ENCODE results near the gene KCP.

Gene KCP

DNA sequence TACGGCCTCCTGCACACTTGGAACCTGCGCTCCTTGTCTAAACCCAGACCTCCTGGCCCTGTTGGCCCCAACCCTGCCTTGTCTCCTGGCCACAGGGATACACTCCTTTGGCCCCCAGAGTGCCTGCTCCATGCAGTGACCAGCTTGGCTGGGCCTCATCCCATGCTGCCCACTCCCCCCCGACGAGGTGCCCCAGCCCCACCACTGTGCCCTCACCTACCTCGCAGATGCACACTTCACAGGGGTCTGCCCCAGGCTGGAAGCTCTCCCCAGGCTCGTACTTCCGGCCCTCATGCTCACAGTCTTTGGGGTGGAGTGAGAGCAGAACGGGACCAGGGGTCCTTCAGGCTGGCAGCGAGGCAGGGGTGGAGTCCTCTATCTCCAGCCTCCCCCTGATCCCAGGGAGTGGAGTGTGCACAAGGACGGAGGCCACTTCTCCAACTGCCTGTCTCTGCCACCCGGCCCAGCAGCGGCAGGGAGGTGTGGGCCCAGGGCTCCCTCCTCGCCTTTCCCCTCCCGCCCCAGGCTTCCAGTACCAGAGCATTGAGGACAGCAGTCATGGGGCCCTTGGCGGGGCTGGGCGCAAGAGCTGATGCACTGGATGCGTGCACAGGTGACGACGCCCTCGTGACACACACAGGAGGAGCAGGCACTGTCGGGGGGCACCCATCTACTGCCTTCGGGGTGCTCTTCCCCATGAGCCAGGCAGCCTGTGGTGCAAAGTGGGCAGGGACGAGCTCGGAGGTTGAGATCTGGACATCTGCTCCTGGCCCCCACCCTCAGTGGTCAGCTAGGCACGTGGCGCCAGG lies 25.7 kb downstream of the KCP start:
- no peak for TF ChIP-seq ZNF274 (IDR thresholded peaks at IDR 0.05; ENCODE audit: low read depth, low read length)

DNA sequence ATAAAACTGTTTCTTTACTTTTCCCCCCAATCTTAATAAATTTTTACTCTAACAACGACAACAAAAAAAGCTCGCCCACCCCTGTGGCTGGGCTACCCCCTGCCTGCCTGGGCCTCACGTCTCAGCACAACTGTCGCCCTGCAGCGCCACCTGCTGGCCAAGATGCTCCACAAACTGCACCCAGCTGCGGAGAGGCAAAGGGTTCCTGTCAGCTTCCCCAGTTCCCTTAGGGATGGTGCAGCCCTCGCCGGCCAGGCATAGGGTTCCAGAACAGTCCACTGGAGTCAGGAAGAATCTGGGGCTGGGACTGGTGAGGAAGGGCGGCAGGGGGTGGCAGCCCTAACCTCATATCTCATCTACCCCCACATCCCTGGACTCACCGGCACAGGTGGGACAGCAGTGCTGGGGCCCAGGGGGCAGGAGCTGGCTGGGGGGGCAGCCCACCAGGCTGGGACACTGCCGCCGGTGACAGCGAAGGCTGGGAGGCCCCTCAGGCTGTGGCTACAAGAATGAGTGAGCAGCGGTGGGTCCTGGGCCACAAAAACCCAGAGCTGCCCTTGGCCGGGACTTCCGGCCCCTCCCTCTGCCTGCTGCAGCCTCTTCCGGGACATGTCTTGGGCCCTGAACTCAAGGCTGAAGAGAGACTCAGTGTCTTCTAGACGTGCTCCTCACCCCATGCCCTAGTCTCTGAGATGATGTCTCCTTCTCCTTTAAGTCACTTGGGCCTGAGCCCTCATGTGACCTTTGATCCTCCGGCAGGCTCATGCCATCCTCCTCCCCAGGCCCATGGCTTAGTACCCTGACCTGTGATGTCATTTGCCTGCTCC lies 26.7 kb downstream of the KCP start:
- no peak overlapping the region for H3K4me3 ChIP-seq (ENCODE audit: low read length)
- no peak for TF ChIP-seq ZNF274 (IDR thresholded peaks at IDR 0.05; ENCODE audit: low read depth, low read length)

More for the DNA sequence above, 25.7 kb downstream of the KCP start:
- H3K4me3 ChIP-seq (ENCODE audit: low read length): no peak overlapping the region

DNA sequence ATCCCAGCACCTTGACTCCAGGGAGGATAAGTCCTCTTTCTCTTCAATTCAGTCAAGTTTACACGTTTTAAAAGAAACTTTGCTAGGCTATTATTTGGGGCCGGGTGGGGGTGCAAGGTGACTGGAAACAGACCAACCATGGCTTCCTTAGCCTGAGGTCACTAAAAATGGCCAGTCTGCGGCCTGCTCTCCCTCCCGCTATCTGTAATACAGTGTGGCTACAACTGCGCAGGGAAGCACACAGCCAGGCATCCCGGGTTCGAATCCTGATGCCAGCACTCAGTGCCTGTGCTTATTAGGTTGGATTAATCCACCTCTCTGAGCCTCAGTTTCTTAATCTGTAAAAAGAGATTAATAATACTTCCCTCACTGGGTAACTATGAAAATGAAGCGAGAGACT lies 28.4 kb downstream of the KCP start:
- H3K4me3 ChIP-seq (ENCODE audit: low read length): no peak overlapping the region
- no peak for TF ChIP-seq ZNF274 (IDR thresholded peaks at IDR 0.05; ENCODE audit: low read depth, low read length)

DNA sequence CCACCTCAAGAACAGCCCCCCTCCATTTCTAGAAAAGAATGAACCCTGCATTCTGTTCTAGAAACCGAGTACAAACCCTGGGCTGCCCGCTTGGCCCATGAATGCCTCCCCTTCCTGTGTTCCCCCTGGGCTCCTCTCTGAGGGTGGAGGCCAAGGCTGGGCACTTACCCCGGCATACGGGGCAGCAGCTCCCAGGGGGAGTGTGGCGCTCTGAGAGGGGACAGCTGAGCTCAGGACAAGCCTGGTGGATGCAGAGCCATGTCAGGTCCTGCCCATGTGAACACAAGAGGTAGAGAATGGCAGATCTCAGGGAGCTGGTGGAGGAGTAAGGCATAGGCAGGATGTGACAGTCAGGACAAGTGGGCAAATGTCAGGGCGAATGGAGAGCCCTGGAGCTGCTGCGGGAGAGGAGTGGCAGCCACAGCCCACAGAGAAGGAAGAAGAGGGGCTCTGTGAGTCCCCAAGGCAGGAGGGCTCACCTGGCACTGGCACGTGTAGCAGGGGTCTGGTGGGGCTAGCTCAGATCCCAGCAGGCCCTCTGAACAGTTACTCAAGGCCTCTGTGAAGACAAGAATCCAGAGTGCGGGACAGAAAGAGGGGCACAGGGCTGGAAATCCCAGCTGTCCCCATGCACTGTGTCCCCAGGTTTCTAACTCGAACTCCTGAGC lies 28.9 kb downstream of the KCP start:
- TF ChIP-seq ZNF274 (IDR thresholded peaks at IDR 0.05; ENCODE audit: low read depth, low read length): no peak
- H3K4me3 ChIP-seq (ENCODE audit: low read length): no peak overlapping the region

DNA sequence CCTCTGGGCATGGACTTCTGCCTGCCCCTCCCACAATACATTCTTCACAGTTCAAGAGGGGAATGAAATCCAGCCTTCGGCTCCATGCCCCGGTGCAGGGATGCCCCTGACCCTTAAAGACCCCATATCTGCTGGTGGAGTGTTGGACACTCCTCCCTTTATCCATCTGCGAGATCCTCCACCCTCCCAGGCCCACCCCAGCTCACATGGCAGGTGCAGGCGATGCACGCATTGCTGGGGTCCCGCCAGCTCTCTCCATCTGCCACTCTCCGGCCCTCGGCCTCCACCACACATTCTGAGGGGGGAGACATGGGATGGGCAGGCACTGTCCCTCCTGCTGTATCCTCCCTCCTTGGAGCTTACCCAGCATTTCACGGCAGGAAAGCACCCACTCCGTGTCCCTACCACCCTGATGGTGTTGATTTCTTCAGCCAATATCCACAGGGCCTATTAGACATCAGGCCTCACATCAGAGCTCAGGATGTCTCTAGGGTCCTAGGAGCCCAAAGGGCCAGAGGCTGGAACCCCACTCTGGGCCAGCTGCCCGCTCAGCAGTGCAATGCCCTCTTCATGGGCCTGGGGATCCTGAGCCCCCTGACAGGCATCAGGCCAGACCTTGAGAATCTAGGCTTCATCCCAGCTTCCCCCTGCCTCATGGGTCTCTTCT lies 29.6 kb downstream of the KCP start:
- no peak for TF ChIP-seq ZNF274 (IDR thresholded peaks at IDR 0.05; ENCODE audit: low read depth, low read length)
- no peak overlapping the region for H3K4me3 ChIP-seq (ENCODE audit: low read length)

DNA sequence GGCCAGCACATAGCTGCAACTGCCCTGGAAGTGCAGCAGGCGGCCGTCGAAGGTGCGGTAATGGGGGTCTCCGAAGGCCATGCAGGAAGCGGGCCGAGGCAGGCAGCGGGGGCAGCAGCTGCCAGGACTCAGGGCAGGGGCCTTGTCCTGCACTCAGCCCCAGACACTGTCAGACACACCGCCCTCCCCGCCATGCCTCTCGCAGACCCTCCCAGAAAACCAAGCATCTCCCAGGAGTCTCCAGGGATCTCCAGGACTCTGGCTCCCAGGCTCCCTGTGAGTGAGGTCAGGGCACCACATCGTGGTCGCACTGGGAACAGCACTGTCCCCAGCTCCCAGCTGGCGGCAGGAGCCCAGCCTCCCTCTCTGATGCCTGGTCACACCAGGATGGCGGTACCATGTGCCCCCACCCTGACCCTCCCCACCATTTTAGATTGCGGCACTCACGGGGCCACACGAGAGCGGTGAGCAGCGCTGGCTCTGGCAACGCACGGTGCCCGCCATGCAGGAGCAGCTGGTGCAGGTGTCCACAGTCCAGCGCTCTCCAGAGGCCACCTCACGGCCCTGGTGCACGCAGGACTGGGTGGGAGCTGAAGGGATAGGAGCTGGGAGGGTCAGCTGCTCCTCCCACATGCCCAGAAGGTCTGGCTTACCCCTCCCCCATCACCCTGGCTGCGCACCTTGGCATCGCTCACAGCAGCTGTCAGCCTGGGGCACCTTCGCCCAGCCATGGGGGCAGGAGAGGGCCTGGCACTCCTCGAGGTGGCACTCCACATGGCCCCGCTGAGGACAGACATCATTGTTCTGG lies 30.4 kb downstream of the KCP start:
- TF ChIP-seq ZNF274 (IDR thresholded peaks at IDR 0.05; ENCODE audit: low read depth, low read length): no peak
- H3K4me3 ChIP-seq (ENCODE audit: low read length): no peak overlapping the region

DNA sequence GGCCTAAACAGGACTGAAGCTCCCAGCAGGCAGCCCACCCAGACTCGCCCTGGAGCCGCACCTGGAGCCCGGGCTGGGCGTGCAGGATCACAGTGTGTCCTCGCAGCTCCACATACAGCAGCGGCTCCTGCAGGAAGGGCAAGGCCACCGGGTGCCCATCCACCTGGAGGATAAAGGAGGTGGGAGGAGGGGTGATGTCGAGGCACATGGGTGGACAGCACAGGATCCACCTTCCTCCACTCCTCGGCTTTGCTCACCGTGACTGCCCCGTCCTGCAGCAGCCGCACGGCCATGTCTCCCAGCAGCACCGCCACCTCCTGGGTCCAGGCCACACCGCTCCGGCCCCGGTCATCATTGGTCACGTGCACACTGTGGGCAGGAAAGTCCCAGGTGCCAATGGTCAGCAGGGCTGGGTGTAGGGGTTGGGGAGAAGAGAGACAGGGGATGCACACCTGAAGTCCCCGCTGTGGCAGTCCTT lies 31.0 kb downstream of the KCP start:
- no peak overlapping the region for H3K4me3 ChIP-seq (ENCODE audit: low read length)
- TF ChIP-seq ZNF274 (IDR thresholded peaks at IDR 0.05; ENCODE audit: low read depth, low read length): no peak

DNA sequence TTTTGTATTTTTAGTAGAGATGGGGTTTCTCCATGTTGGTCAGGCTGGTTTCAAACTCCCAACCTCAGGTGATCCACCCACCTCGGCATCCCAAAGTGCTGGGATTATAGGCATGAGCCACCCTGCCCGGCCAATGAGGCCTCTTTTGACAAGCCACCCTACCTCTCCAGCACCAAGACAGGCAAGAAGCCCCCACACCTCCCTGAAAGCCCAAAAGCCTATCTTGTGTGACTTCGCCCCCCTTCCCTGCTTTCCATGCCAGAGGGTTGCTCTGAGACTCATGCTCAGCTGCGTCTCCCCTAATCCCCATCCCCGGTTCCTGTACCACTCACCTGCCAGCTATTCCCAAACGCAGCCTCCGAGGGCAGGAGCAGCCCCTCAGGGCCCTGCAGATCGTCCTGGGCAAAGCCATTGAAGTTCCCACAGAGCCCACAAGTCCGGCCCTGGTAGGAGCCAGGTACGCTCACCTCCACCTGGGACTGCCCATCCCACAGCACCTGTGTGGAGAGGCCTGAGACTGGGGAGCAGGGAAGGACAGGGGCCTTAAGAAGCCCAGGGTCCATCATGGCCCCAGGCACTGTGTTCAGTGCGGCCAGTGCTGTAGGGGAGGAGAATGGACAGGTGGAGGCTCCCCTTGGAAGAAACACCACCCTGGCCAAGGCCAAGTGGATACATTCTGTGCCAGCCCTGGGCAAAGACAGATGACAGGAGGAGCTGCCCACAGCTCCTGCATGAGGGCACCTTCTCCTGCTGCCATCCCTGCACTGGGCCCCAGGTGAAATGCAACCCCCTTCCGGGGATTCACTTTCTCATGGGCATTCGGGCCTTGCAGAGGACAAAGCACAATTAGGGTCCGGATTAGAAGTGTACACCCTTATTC lies 32.0 kb downstream of the KCP start:
- no peak overlapping the region for H3K4me3 ChIP-seq (ENCODE audit: low read length)
- no peak for TF ChIP-seq ZNF274 (IDR thresholded peaks at IDR 0.05; ENCODE audit: low read depth, low read length)

DNA sequence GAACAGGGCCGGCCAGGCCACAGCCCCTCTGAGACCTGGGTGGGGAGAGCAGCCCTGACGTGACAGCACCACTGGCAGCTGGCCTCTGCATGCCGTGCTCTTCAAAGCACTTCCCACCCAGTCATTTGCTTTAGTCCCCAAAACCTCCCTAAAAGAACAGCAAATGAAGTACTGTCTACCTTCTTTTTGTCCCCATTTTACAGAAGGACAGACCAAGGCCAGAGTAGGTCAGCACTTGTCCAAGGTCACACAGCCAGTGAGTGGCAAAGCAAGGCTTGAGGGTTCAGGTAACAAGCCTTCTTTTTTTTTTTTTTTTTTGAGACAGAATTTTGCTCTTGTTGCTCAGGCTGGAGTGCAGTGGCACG lies 32.8 kb downstream of the KCP start:
- TF ChIP-seq ZNF274 (IDR thresholded peaks at IDR 0.05; ENCODE audit: low read depth, low read length): no peak
- no peak overlapping the region for H3K4me3 ChIP-seq (ENCODE audit: low read length)

DNA sequence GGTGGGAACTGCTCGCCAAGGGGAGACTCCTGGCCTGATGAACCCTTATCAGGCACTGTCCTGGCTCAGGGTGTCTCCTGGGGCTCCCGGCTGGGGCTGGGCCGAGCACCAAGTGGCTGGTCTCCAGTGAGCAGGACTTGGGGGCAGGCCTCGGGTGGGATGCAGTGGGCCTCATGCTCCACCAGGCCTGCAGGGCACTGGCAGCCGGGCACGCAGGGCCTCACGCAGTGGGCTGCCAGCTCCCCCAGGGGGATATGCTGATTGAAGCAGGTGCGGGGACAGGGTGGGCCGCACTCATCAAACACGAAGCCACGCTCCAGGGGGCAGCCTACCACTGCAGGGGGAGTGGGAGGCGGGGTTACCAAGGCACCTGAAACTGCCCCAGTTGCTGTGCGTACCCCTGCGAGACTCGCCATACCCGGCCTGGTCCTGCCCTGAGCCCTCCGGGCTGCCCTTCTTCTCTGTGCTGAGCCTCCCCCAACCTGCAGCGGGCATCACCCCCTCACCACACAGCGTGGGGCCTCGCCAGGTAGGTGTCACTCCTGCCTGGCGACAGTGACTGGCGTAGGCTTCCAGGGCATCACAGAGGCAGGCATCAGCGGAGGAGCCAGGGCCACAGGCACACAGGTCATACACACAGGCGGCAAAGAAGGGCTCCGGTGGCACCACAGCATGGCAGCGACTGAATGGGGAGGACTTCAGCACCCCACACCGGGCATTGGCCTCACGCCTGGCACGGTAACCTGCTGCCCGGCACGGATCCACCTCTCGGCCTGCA lies 33.3 kb downstream of the KCP start:
- H3K4me3 ChIP-seq (ENCODE audit: low read length): no peak overlapping the region
- no peak for TF ChIP-seq ZNF274 (IDR thresholded peaks at IDR 0.05; ENCODE audit: low read depth, low read length)

DNA sequence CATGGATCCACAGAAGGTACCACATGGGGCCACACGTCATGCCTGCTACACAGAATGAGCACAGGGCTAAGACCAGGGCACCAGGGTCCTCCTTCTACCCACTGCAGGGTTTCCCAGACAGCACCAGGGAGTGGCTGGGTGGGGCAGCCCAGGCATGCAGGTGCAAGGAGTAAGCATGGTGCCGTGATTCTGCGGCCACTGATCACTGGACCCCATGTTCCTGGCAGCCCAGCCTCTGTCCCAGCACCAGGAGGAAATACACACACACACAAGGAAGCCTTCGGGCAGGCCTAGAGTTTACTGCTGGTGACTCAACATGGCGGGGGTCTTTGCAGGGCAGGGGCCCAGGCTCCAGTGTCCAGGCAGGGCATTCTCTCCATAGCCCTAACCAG lies 33.9 kb downstream of the KCP start:
- no peak overlapping the region for H3K4me3 ChIP-seq (ENCODE audit: low read length)
- no peak for TF ChIP-seq ZNF274 (IDR thresholded peaks at IDR 0.05; ENCODE audit: low read depth, low read length)

DNA sequence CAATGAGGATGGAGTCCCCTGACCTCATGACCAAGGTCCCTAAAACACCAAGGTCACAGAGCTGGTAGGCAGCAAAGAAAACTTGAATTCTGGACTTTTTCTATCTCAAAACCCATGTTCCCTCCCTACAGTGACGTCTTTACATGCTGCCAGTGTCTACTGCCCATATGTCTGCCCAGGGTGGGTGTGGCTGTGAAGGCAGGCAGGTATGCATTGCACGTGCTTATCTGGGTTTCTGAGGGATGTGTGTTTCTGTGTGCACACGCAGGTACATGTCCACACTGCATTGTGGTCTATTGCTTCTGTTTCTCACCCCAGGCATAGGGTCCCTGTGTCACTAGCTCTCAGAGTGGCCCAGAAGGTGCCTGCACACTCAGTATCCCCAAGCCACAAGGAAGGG lies 34.4 kb downstream of the KCP start:
- H3K4me3 ChIP-seq (ENCODE audit: low read length): no peak overlapping the region
- TF ChIP-seq ZNF274 (IDR thresholded peaks at IDR 0.05; ENCODE audit: low read depth, low read length): no peak
